GM12873 (cell line): ENCODE data around the gene MSMP.

Experiments
- TF ChIP-seq, protein P1 (sequence below): IDR thresholded peaks from 2 replicates; pipeline ENCODE4 v1.5.1; 2012; ENCODE audit warnings: low read depth, mild to moderate bottlenecking, moderate library complexity, low read length, control low read depth; ENCODE audit not compliant: insufficient read depth; ENCODE audit errors: missing control alignments

The MSMP gene

GRCh38 chr9:35769763-35770162 lies 15.7 kb upstream of the MSMP start:
- TF ChIP-seq, protein P1, sequence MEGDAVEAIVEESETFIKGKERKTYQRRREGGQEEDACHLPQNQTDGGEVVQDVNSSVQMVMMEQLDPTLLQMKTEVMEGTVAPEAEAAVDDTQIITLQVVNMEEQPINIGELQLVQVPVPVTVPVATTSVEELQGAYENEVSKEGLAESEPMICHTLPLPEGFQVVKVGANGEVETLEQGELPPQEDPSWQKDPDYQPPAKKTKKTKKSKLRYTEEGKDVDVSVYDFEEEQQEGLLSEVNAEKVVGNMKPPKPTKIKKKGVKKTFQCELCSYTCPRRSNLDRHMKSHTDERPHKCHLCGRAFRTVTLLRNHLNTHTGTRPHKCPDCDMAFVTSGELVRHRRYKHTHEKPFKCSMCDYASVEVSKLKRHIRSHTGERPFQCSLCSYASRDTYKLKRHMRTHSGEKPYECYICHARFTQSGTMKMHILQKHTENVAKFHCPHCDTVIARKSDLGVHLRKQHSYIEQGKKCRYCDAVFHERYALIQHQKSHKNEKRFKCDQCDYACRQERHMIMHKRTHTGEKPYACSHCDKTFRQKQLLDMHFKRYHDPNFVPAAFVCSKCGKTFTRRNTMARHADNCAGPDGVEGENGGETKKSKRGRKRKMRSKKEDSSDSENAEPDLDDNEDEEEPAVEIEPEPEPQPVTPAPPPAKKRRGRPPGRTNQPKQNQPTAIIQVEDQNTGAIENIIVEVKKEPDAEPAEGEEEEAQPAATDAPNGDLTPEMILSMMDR: no peak

DNA sequence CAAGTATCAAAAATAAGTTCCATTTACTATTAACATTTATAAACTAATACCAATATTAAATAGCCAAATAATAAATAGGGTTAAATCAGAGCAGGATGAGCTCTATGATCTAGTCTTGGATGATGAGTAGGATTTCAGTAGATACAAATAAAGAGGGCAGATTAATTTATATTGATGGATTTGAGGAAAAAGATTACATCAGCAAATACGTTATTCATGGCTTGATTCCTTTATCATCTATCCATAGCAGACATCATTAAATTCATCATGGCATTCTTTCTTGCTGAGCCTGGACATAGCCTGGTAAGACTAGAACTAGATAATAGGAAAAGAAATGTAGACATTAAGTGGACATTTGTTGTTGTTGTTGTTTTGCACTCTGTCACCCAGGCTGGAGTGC lies 13.4 kb upstream of the MSMP start:
- TF ChIP-seq, protein P1: no peak

DNA sequence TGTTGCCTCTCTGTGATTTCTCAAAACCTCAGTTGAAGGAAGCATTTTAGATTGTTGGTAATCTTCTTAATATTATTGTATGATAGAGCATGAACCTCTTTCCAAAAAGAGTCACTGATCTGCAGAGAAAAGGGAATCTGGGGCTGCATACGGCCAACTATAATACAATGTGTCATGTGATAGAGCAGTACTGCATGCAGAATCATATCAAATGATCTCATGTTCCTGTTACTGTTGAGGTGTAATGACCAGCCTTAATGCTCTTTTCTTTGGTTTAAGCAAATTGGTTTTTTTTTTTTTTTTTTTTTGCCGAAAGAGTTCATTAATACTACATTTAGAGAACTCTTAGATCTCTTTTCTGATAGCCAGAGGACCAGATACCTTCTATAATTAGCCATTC lies 12.9 kb upstream of the MSMP start:
- TF ChIP-seq, protein P1: no peak

DNA sequence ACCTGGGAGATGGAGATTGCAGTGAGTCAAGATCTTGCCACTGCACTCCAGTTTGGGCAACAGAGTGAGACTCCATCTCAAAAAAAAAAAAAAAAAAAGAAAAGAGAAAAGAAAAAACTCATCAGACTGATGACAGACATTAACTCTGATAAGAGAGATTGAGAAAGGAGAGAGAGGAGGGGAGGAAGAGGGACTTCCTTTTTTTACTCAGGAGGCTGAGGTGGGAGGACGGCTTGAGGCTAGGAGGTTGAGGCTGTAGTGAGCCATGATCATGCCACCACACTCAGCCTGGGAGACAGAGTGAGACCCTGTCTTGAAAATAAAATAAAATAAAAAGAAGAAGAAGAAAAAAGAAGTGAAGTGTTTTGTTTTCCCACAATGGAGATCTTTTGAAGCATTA lies 9.7 kb upstream of the MSMP start:
- TF ChIP-seq, protein P1: no peak

DNA sequence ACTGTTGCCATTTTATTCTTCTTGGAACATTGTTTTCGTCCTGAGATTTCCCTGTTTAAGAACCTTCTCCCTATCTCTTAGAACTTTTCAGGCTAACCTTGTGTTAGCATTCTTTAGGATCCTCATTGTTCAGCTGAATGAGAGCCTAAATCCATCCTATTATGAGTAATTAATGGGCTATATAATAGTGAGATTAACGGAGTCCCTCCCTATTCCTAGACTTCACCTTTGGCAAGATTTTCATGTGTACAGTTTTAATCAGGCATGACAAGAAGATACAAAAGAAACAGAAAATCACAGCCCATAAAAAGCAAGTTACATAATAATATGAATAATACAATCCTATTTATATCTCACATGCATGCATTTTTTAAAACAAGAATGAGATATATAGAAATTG lies 9.1 kb upstream of the MSMP start:
- TF ChIP-seq, protein P1: no peak

- TF ChIP-seq, protein P1: no peak
Observed at GRCh38 chr9:35760651-35761050, 6.6 kb upstream of the MSMP start.

GRCh38 chr9:35759795-35760194 lies 5.7 kb upstream of the MSMP start:
- TF ChIP-seq, protein P1: no peak
